Ovary (tissue), 9 donors: ENCODE measurements around the gene ZNF837. TPM values are rescaled to one million over a fixed set of nuclear protein-coding genes. Genes with fewer than 3 reads are reported as not detected.
"Not testable (repeated sequence)": the region's sequence is repeated elsewhere in the genome, so short reads cannot be mapped to it uniquely, and the experiment has no call there.

ENCODE experiments used
- DNase-seq, 5 donors: peaks; one replicate each; pipeline ENCODE4 v3.0.0-alpha.2; 2019 to 2020
- H3K27ac ChIP-seq, 2 donors: fragments of 200-600 bp; one replicate each; pipeline versions ENCODE4 v1.5.1 to v1.8.0; 2019 to 2022
- H3K27me3 ChIP-seq: fragments of 200-600 bp; one replicate; pipeline ENCODE4 v1.8.0; 2022
- H3K36me3 ChIP-seq: fragments of 200-600 bp; sonication (generic); one replicate; pipeline ENCODE4 v1.5.1; 2019
- H3K4me1 ChIP-seq: one replicate; pipeline ENCODE4 v1.8.1; 2013; ENCODE audit warnings: mild to moderate bottlenecking, moderate library complexity; ENCODE audit not compliant: insufficient read depth
- H3K4me3 ChIP-seq: fragments of 200-600 bp; sonication (generic); one replicate; pipeline ENCODE4 v1.5.1; 2017
- H3K9me3 ChIP-seq, 2 donors: fragments of 200-600 bp in 1 of 2; sonication (generic) in 1 of 2; one replicate each; pipeline versions ENCODE4 v1.5.1 to v1.8.1; 2013 to 2019; ENCODE audit warnings: mild to moderate bottlenecking in 1 of 2, moderate library complexity in 1 of 2
- CTCF ChIP-seq, 3 donors: fragments of 450-650 bp in 2 of 3; fragments of 200-600 bp in 1 of 3; IDR thresholded peaks; one replicate each; pipeline versions ENCODE4 v1.5.1 to v1.8.0; 2016 to 2022; ENCODE audit warnings: antibody characterized with exemption in 3 of 3, mild to moderate bottlenecking in 1 of 3
- EP300 ChIP-seq: sonication (generic); formaldehyde crosslinking; IDR thresholded peaks from one replicate; pipeline ENCODE4 v1.6.1; 2017; ENCODE audit warnings: antibody characterized with exemption
- POLR2A ChIP-seq: fragments of 450-650 bp; IDR thresholded peaks from one replicate; pipeline ENCODE4 v1.6.1; 2017; ENCODE audit warnings: antibody characterized with exemption, mild to moderate bottlenecking, moderate library complexity
- WGBS, 3 donors: extraction: QIAGEN DNeasy Blood & Tissue Kit in 1 of 3; methylation state at CpG; one replicate each; pipeline versions ENCODE4 v1.1.5 to v1.1.7; 2013 to 2017; 5-methylcytosine and 5-hydroxymethylcytosine counted together
- intact Hi-C, 4 donors: fragments of 100-400 bp; cut with DNase I; formaldehyde crosslinking; loops; one replicate each; pipeline versions ENCODE4 v1.11.0 to v1.15.1; 2022 to 2023
- polyA plus RNA-seq, 2 donors: library from polyadenylated mRNA; stranded (reverse); fragments of 200-250 nt in 1 of 2; fragments of 350-450 nt in 1 of 2; fragmentation: Illumina TruSeq in 1 of 2; extraction: RNeasy Lipid Tissue Mini Kit (QIAGEN cat#74804) in 1 of 2; gene quantifications; one replicate each; pipeline ENCODE4 v1.2.3, GENCODE V29; 2013 to 2014
- total RNA-seq, 7 donors: library from RNA; depleted of rRNA in 2 of 7; stranded (reverse); fragments of >200 nt in 2 of 7; fragmentation: NEBNext Ultra II Directional in 3 of 7; extraction: Animal tissue kit (Norgen Biotek cat#: 25700) in 3 of 7; gene quantifications; one replicate each; pipeline versions ENCODE4 v1.1.0 to v1.2.4, GENCODE V29; 2016 to 2023
- donor health status: DM: no; HTN: no; CAD: no; lungs with moderate emphysema.
- donor health status: DM: no; HTN: no; CAD: no.
- donor health status: Bipolar disorder and iron deficiency.
- donor health status: DM: yes; HTN: yes; CAD: no.
- donor health status: DM: no; HTN: no; CAD: no.
- donor health status: DM: yes; HTN: yes; CAD: no.

Gene ZNF837
- total and polyA plus RNA-seq, 9 donors, result 1.4 to 3.2 (median 2.5) TPM; not detected in 1

- no peaks in the 10 kb centered on the region for H3K27me3 ChIP-seq
- TF ChIP-seq EP300 (no peak), CTCF (IDR thresholded peaks at IDR 0.05) (no peak), POLR2A (no peak)
- intact Hi-C loops, result no loop called here
- H3K4me1 ChIP-seq, result peaks cover 10% of the 10 kb centered on the region
- H3K36me3 ChIP-seq, result no peaks in the 10 kb centered on the region
- peak overlapping the region; percentile 80 to 84 for H3K27ac ChIP-seq
- H3K9me3 ChIP-seq, result no peaks in the 10 kb centered on the region
- 4 to 10% (median 7%) methylated on average over 21 to 22 of the region's 22 CpGs for WGBS, 3 donors
- peak overlapping the region; percentile 77 for H3K4me3 ChIP-seq
- DNase-seq, result peak in 3 of 5 donors; percentile 41 to 49 (median 48)
These were observed 26.9 kb upstream of the ZNF837 start for GRCh38 chr19:58407658-58408151.

- Histone ChIP-seq H3K27ac (no peak overlapping the region), H3K4me3 (no peak overlapping the region), H3K9me3 (no peaks in the 10 kb centered on the region), H3K27me3 (no peaks in the 10 kb centered on the region), H3K4me1 (peaks cover 10% of the 10 kb centered on the region), H3K36me3 (no peaks in the 10 kb centered on the region)
- peak in 1 of 3 donors; percentile 11 for TF ChIP-seq CTCF (IDR thresholded peaks at IDR 0.05)
- TF ChIP-seq POLR2A, result no peak
- no peak for TF ChIP-seq EP300
- WGBS, 3 donors, result 55 to 66% (median 59%) methylated on average over 10 of the region's 10 CpGs
- DNase-seq, result peak in 1 of 5 donors; percentile 22
- intact Hi-C loops, result no loop called here
These were observed 26.2 kb upstream of the ZNF837 start for GRCh38 chr19:58406818-58407657.

- DNase-seq, intact Hi-C loops, H3K9me3 ChIP-seq, H3K4me3 ChIP-seq, H3K27ac ChIP-seq, H3K36me3 ChIP-seq, H3K27me3 ChIP-seq: not testable (repeated sequence)
- peaks cover 15% of the 10 kb centered on the region for H3K4me1 ChIP-seq
- 73 to 80% (median 75%) methylated on average over 5 of the region's 5 CpGs for WGBS, 3 donors
These were observed 23.2 kb upstream of the ZNF837 start for GRCh38 chr19:58403920-58404478.

- Histone ChIP-seq H3K4me3 (peak overlapping the region; percentile 41), H3K4me1 (peaks cover 8% of the 10 kb centered on the region), H3K36me3 (no peaks in the 10 kb centered on the region), H3K27ac (no peak overlapping the region), H3K9me3 (no peaks in the 10 kb centered on the region), H3K27me3 (peaks cover 2% of the 10 kb centered on the region)
- DNase-seq, result peak in 2 of 5 donors; percentile 20 to 46
- intact Hi-C loops, result no loop called here
- TF ChIP-seq CTCF (IDR thresholded peaks at IDR 0.05) (no peak), POLR2A (no peak), EP300 (no peak)
- 20 to 28% (median 28%) methylated on average over 23 of the region's 23 CpGs for WGBS, 3 donors
These were observed 21.1 kb upstream of the ZNF837 start for GRCh38 chr19:58401840-58402421.
